ENCODE data around the gene SPTB.

DNA sequence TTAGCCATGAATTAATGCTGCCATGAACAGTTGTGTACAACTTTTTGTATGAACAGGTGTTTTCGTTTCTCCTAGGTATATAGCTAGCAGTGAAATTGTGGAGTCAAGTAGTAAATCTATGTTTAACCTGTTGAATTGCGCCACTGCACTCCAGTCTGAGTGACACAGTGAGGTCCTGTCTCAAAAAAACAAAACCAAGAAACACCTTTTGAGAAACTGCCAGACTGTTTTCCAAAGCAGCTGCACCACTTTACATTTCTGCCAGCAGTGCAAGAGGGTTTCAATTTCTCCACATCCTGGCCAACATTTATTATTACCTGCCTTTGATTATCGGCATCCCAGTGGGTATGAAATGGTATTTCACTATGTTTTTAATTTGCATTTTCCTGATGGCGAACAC is 178.8 kb downstream of the SPTB start:
- no peak for TF ChIP-seq ZKSCAN8 (CRISPR knock-in tag; IDR thresholded peaks at IDR 0.05)
- TF ChIP-seq, protein P1, sequence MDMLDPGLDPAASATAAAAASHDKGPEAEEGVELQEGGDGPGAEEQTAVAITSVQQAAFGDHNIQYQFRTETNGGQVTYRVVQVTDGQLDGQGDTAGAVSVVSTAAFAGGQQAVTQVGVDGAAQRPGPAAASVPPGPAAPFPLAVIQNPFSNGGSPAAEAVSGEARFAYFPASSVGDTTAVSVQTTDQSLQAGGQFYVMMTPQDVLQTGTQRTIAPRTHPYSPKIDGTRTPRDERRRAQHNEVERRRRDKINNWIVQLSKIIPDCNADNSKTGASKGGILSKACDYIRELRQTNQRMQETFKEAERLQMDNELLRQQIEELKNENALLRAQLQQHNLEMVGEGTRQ (CRISPR knock-in tag; IDR thresholded peaks at IDR 0.05): no peak
- TF ChIP-seq GATA2 (CRISPR knock-in tag; IDR thresholded peaks at IDR 0.05): no peak
- TF ChIP-seq, protein P2, sequence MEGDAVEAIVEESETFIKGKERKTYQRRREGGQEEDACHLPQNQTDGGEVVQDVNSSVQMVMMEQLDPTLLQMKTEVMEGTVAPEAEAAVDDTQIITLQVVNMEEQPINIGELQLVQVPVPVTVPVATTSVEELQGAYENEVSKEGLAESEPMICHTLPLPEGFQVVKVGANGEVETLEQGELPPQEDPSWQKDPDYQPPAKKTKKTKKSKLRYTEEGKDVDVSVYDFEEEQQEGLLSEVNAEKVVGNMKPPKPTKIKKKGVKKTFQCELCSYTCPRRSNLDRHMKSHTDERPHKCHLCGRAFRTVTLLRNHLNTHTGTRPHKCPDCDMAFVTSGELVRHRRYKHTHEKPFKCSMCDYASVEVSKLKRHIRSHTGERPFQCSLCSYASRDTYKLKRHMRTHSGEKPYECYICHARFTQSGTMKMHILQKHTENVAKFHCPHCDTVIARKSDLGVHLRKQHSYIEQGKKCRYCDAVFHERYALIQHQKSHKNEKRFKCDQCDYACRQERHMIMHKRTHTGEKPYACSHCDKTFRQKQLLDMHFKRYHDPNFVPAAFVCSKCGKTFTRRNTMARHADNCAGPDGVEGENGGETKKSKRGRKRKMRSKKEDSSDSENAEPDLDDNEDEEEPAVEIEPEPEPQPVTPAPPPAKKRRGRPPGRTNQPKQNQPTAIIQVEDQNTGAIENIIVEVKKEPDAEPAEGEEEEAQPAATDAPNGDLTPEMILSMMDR (IDR thresholded peaks at IDR 0.05 in 2 of 3, conservative IDR thresholded peaks at IDR 0.05 in 1 of 3; ENCODE audit: insufficient read depth in 2 of 3, low read depth in 1 of 3, low read length in 3 of 3): no peak
- no peak for TF ChIP-seq MYNN (IDR thresholded peaks at IDR 0.05)
- TF ChIP-seq MYNN (CRISPR knock-in tag; IDR thresholded peaks at IDR 0.05): no peak
- TF ChIP-seq NFXL1 (CRISPR knock-in tag; IDR thresholded peaks at IDR 0.05): no peak
- TF ChIP-seq, protein P3, sequence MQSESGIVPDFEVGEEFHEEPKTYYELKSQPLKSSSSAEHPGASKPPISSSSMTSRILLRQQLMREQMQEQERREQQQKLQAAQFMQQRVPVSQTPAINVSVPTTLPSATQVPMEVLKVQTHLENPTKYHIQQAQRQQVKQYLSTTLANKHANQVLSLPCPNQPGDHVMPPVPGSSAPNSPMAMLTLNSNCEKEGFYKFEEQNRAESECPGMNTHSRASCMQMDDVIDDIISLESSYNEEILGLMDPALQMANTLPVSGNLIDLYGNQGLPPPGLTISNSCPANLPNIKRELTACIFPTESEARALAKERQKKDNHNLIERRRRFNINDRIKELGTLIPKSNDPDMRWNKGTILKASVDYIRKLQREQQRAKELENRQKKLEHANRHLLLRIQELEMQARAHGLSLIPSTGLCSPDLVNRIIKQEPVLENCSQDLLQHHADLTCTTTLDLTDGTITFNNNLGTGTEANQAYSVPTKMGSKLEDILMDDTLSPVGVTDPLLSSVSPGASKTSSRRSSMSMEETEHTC (IDR thresholded peaks at IDR 0.05): no peak
- no peak for TF ChIP-seq NFYB (IDR thresholded peaks at IDR 0.05; ENCODE audit: extremely low read depth, insufficient read length)
- TF ChIP-seq, protein P4, sequence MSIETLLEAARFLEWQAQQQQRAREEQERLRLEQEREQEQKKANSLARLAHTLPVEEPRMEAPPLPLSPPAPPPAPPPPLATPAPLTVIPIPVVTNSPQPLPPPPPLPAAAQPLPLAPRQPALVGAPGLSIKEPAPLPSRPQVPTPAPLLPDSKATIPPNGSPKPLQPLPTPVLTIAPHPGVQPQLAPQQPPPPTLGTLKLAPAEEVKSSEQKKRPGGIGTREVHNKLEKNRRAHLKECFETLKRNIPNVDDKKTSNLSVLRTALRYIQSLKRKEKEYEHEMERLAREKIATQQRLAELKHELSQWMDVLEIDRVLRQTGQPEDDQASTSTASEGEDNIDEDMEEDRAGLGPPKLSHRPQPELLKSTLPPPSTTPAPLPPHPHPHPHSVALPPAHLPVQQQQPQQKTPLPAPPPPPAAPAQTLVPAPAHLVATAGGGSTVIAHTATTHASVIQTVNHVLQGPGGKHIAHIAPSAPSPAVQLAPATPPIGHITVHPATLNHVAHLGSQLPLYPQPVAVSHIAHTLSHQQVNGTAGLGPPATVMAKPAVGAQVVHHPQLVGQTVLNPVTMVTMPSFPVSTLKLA (conservative IDR thresholded peaks at IDR 0.05): no peak
- no peak for TF ChIP-seq CREB1 (IDR thresholded peaks at IDR 0.05)
- TF ChIP-seq CREB1 (CRISPR knock-in tag; IDR thresholded peaks at IDR 0.05): no peak
- no peak for TF ChIP-seq PTBP1 (IDR thresholded peaks at IDR 0.05; ENCODE audit: low read depth, low read length)

Measured in K562 (cell line).